IPS DF 4.7 (cell line): Measurements from ENCODE around the gene TAF11L13.

Experiments used
- DNase-seq: peaks from one replicate; pipeline ENCODE4 v3.0.0-alpha.2; 2013; ENCODE audit warnings: low spot score; ENCODE audit errors: extremely low read depth

TAF11L13 gene

DNA sequence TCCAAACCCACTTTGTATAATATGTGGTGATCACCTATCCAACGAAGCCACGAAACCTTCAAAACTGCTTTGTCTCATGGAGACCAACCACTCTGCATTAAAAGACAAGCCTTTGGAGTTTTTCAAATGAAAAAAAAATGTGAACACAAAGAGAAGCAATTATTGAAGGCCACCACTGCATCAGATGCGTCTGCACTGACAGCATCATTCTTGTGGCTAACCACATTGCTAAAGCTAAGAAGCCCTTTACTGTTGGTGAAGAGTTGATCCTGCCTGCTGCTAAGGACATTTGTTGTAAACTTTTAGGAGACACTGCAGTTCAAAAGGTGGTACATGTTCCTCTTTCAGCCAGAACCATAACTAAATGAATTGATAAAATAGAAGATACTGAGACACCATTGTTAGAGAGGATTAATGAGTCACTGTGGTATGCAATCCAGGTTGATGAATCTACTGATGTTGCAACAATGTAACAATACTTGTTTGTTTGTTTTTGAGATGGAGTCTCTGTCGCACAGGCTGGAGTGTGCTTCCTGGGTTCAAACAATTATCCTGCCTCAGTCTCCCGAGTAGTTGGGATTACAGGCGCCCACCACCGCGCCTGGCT lies 47.8 kb downstream of the TAF11L13 start:
- DNase-seq, result no peak

DNA sequence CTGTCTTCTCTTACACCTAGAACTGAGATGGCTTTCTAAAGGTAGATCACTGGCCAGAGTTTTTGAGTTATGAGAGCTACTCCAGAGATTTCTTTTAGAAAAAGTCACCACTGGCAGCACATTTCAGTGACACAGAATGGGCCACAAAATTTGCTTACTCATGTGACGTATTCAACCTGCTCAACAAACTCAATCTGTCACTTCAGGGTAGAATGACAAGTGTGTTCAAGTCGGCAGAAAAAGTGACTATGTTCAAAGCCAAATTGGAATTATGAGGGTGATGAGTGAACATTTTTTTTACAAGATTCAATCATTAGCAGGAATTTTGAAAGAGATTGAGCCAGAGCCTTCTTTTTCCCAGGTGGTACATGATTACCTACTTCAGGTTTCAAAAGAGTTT lies 48.8 kb downstream of the TAF11L13 start:
- DNase-seq, result no peak
